DOHH2 (cell line): Measurements from ENCODE around the gene CLK1.

Experiments used
- H3F3A ChIP-seq: fragments of 200-600 bp; sonication (generic), shearing (Covaris generic); 2 replicates; pipeline ENCODE4 v1.6.0; 2016; ENCODE audit warnings: antibody characterized with exemption, mild to moderate bottlenecking; ENCODE audit not compliant: control insufficient read depth, insufficient read depth
- H3K27ac ChIP-seq: fragments of 200-600 bp; sonication (generic); 2 replicates; pipeline ENCODE4 v1.5.1; 2014; ENCODE audit warnings: low read depth, mild to moderate bottlenecking, low read length, moderate library complexity
- H3K27me3 ChIP-seq: fragments of 200-600 bp; sonication (generic); 2 replicates; pipeline ENCODE4 v1.6.1; 2014; ENCODE audit warnings: mild to moderate bottlenecking, low read length, mixed read lengths; ENCODE audit not compliant: control insufficient read depth
- H3K36me3 ChIP-seq: fragments of 200-600 bp; sonication (generic); 2 replicates; pipeline ENCODE4 v1.6.1; 2014; ENCODE audit warnings: mild to moderate bottlenecking, low read length, moderate library complexity, mixed read lengths; ENCODE audit not compliant: control insufficient read depth
- H3K4me1 ChIP-seq: fragments of 200-600 bp; sonication (generic); 2 replicates; pipeline ENCODE4 v1.6.1; 2014; ENCODE audit warnings: mild to moderate bottlenecking, low read length, mixed read lengths; ENCODE audit not compliant: control insufficient read depth
- H3K4me2 ChIP-seq: fragments of 200-600 bp; sonication (generic); 2 replicates; pipeline ENCODE4 v1.6.0; 2014; ENCODE audit warnings: mild to moderate bottlenecking, low read length, moderate library complexity
- H3K4me3 ChIP-seq: fragments of 200-600 bp; sonication (generic); 2 replicates; pipeline ENCODE4 v1.5.1; 2014; ENCODE audit warnings: mild to moderate bottlenecking, low read length, mixed read lengths
- H3K79me2 ChIP-seq: fragments of 200-600 bp; sonication (generic); 2 replicates; pipeline ENCODE4 v1.6.1; 2014; ENCODE audit warnings: mild to moderate bottlenecking, low read length, mixed read lengths; ENCODE audit not compliant: control insufficient read depth
- H3K9me2 ChIP-seq: fragments of 200-600 bp; sonication (generic); replicated peaks from 2 replicates; pipeline ENCODE4 v1.6.1; 2014; ENCODE audit warnings: mild to moderate bottlenecking, low read length, mixed read lengths; ENCODE audit not compliant: control insufficient read depth
- H3K9me3 ChIP-seq: fragments of 200-600 bp; sonication (generic); 2 replicates; pipeline ENCODE4 v1.6.1; 2014; ENCODE audit warnings: antibody characterized with exemption, low read length, mixed read lengths; ENCODE audit not compliant: control insufficient read depth, insufficient read depth
- H4K20me1 ChIP-seq: fragments of 200-600 bp; sonication (generic); 2 replicates; pipeline ENCODE4 v1.6.0; 2014; ENCODE audit warnings: low read depth, mild to moderate bottlenecking, antibody characterized with exemption, low read length, moderate library complexity; ENCODE audit not compliant: control insufficient read depth, insufficient read depth
- EZH2phosphoT487 ChIP-seq: fragments of 200-600 bp; sonication (generic); IDR thresholded peaks from 2 replicates; pipeline ENCODE4 v1.6.1; 2017; ENCODE audit warnings: borderline replicate concordance, mild to moderate bottlenecking, antibody characterized with exemption, low read length, moderate library complexity, mixed read lengths
- TF ChIP-seq, protein P1 (sequence below): fragments of 200-600 bp; sonication (generic); IDR thresholded peaks from one replicate; pipeline ENCODE4 v1.5.1; 2014; ENCODE audit warnings: antibody characterized with exemption, mild to moderate bottlenecking, low read depth, low read length; ENCODE audit not compliant: poor library complexity, severe bottlenecking

The CLK1 gene

DNA sequence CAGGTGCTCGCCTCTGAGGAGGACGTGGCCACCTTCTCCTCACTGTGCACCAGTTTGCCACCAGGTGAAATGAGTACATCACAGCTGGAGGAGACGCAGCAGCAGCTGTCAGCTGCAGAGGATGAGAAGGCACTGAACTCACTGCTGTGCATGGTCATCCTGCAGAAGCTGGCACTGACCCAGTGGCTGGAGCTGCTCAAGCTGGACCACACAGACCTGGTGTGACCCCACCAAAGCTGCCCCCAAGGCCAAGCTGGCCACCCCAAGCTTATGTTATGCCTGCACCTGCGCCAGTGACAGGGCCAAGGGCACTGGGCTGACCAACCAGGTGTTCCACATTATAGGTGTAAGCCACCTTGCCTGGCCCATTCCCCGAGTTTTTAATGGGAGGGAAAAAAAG, 19.3 kb downstream of the CLK1 start:
- Histone ChIP-seq H3K27ac (no peak overlapping the region), H3K36me3 (no peaks in the 10 kb centered on the region), H3K4me2 (no peak overlapping the region), H3K4me1 (no peaks in the 10 kb centered on the region), H3F3A (peaks cover 16% of the 10 kb centered on the region), H4K20me1 (no peaks in the 10 kb centered on the region), H3K9me3 (no peaks in the 10 kb centered on the region), H3K27me3 (no peaks in the 10 kb centered on the region), H3K9me2 (no peaks in the 10 kb centered on the region), H3K79me2 (no peaks in the 10 kb centered on the region), H3K4me3 (no peak overlapping the region)
- TF ChIP-seq EZH2phosphoT487, result no peak
- TF ChIP-seq, protein P1, sequence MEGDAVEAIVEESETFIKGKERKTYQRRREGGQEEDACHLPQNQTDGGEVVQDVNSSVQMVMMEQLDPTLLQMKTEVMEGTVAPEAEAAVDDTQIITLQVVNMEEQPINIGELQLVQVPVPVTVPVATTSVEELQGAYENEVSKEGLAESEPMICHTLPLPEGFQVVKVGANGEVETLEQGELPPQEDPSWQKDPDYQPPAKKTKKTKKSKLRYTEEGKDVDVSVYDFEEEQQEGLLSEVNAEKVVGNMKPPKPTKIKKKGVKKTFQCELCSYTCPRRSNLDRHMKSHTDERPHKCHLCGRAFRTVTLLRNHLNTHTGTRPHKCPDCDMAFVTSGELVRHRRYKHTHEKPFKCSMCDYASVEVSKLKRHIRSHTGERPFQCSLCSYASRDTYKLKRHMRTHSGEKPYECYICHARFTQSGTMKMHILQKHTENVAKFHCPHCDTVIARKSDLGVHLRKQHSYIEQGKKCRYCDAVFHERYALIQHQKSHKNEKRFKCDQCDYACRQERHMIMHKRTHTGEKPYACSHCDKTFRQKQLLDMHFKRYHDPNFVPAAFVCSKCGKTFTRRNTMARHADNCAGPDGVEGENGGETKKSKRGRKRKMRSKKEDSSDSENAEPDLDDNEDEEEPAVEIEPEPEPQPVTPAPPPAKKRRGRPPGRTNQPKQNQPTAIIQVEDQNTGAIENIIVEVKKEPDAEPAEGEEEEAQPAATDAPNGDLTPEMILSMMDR, result no peak

DNA sequence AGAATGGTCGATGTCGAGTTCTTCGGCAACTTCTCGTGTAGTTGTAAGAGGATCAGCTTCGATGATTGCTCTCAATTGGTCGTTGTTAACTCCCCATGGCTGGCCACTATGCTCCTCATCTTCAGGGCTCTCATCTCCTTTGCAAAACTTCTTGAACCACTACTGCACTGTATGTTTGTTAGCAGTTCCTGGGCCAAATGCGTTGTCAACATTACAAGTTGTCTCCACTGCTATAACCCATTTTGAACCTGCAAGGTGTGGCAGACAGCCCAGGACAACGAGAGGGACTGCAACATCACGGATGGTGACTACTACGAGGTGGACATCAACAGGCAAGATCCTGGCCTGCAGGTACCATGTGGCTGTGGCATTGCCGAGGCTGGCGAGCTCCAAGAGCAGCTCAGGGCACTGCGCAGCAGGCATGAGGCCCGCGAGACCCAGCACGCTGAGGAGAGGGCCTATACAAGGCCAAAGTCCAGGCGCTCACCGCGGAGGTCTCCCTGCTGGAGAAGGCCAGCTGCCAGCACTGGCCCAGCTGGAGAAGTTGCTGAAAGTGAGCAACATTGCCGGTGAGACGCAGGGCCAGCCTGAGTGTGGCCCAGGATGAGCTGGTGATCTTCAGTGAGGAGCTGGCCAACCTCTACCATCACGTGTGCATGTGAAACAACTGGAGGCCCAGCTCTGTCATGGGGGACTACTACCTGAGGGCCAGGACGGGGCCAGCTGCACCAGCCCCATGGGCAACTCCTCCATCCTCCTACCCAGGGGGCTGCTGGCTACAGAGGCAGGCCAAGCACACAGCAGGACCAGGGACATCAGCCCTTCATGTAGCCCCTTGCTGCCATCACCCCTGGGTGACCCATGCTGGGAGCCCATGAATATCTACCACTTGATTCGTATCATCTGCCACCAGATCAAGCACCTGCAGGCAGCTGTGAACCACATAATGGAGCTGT, 20.2 kb downstream of the CLK1 start:
- no peaks in the 10 kb centered on the region for H3K4me1 ChIP-seq
- H3K27ac ChIP-seq, result no peak overlapping the region
- no peaks in the 10 kb centered on the region for H3K9me3 ChIP-seq
- peaks cover 10% of the 10 kb centered on the region for H3F3A ChIP-seq
- H4K20me1 ChIP-seq, result no peaks in the 10 kb centered on the region
- no peak overlapping the region for H3K4me2 ChIP-seq
- no peaks in the 10 kb centered on the region for H3K9me2 ChIP-seq
- H3K36me3 ChIP-seq, result no peaks in the 10 kb centered on the region
- H3K27me3 ChIP-seq, result no peaks in the 10 kb centered on the region
- H3K4me3 ChIP-seq, result no peak overlapping the region
- H3K79me2 ChIP-seq, result no peaks in the 10 kb centered on the region
- TF ChIP-seq, protein P1, result no peak
- TF ChIP-seq EZH2phosphoT487, result no peak

DNA sequence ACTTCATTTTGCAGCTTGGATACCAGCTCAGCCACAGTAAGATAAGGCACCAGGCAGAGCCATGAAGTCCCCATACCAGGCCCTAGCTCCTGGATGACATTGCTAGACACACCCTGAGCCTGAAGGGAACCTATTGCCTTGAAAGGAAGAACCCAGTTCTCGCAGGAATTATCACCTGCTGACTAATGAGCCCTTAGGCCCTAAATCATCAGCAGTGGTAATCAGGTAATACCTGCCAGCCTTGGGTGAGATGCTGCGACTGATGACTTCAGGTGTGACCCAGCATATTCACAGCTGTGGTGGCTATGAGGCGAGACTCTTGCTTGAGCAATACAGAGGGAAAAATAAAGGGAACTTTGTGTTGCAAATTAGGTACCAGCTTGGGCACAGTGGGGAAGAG, 24.9 kb downstream of the CLK1 start:
- Histone ChIP-seq H3K9me3 (peaks cover 14% of the 10 kb centered on the region), H3K79me2 (no peaks in the 10 kb centered on the region), H3K36me3 (no peaks in the 10 kb centered on the region), H3F3A (no peaks in the 10 kb centered on the region), H3K4me3 (no peak overlapping the region), H4K20me1 (no peaks in the 10 kb centered on the region), H3K4me2 (no peak overlapping the region), H3K4me1 (no peaks in the 10 kb centered on the region), H3K27me3 (no peaks in the 10 kb centered on the region), H3K27ac (no peak overlapping the region), H3K9me2 (no peaks in the 10 kb centered on the region)
- TF ChIP-seq, protein P1, result no peak
- no peak for TF ChIP-seq EZH2phosphoT487
